K562 (cell line): Measurements from ENCODE around the gene SOCS4. TPM values are rescaled to one million over a fixed set of nuclear protein-coding genes. Genes with fewer than 3 reads are reported as not detected.

Source experiments
- ARID3B ChIP-seq: fragments of 250-450 bp; sonication (Bioruptor Pico); IDR thresholded peaks from 2 replicates; pipeline ENCODE4 v1.4.0; 2020; ENCODE audit warnings: borderline replicate concordance
- ARNT ChIP-seq, 2 experiments: fragments of 450-650 bp; IDR thresholded peaks; 2 replicates each; pipeline ENCODE4 v1.6.1; 2016; ENCODE audit warnings: mild to moderate bottlenecking in 1 of 2
- BHLHE40 ChIP-seq: IDR thresholded peaks from 2 replicates; pipeline ENCODE4 v1.6.1; 2011; ENCODE audit warnings: low read length, improper control_type of control experiment
- EHMT2 ChIP-seq: fragments of 450-650 bp; IDR thresholded peaks from 2 replicates; pipeline ENCODE4 v1.6.1; 2018; ENCODE audit warnings: antibody characterized with exemption
- FOXA1 ChIP-seq: fragments of 450-650 bp; IDR thresholded peaks from 2 replicates; pipeline ENCODE4 v1.6.1; 2016; ENCODE audit warnings: mild to moderate bottlenecking, borderline replicate concordance
- FOXO4 ChIP-seq: fragments of 450-650 bp; formaldehyde crosslinking; IDR thresholded peaks from 2 replicates; pipeline ENCODE4 v1.4.0; 2020; ENCODE audit warnings: mild to moderate bottlenecking, moderate library complexity
- GTF2A2 ChIP-seq: IDR thresholded peaks from 2 replicates; pipeline ENCODE4 v1.6.1; 2016; ENCODE audit warnings: mild to moderate bottlenecking, missing genetic modification characterization, missing compliant biosample characterization
- HOXB6 ChIP-seq: fragments of 250-450 bp; sonication (Bioruptor Pico); IDR thresholded peaks from 2 replicates; pipeline ENCODE4 v1.5.1; 2022; ENCODE audit warnings: mild to moderate bottlenecking, borderline replicate concordance
- MAX ChIP-seq: sonication (generic); formaldehyde crosslinking; IDR thresholded peaks from 2 replicates; pipeline ENCODE4 v1.9.0; 2022; ENCODE audit warnings: mild to moderate bottlenecking, missing genetic modification reagents
- MYNN ChIP-seq, 2 experiments: sonication (generic); formaldehyde crosslinking in 1 of 2; IDR thresholded peaks; 2 replicates each; pipeline versions ENCODE4 v1.5.0 to v1.6.1; 2016 to 2020; ENCODE audit warnings: antibody characterized with exemption in 1 of 2, missing genetic modification reagents in 1 of 2
- NFYB ChIP-seq: IDR thresholded peaks from 2 replicates; pipeline ENCODE4 v1.6.1; 2011; ENCODE audit warnings: mild to moderate bottlenecking, moderate library complexity; ENCODE audit not compliant: insufficient read length; ENCODE audit errors: extremely low read depth
- PKNOX1 ChIP-seq: fragments of 450-650 bp; IDR thresholded peaks from 2 replicates; pipeline ENCODE4 v1.6.1; 2016
- SAFB2 ChIP-seq: fragments of 200-400 bp; formaldehyde crosslinking; IDR thresholded peaks from 2 replicates; pipeline ENCODE4 v1.6.1; 2018; ENCODE audit warnings: borderline replicate concordance, low read length, low read depth, moderate library complexity; ENCODE audit not compliant: severe bottlenecking
- SMAD3 ChIP-seq: fragments of 450-650 bp; formaldehyde crosslinking; conservative IDR thresholded peaks from 2 replicates; pipeline ENCODE4 v1.4.0; 2020; ENCODE audit warnings: mild to moderate bottlenecking
- SMC3 ChIP-seq: conservative IDR thresholded peaks from 2 replicates; pipeline ENCODE4 v1.6.1; 2011; ENCODE audit warnings: low read depth, low read length, improper control_type of control experiment; ENCODE audit not compliant: insufficient read depth
- SP2 ChIP-seq: IDR thresholded peaks from 2 replicates; pipeline ENCODE4 v1.6.1; 2011; ENCODE audit warnings: mild to moderate bottlenecking, low read depth, low read length, moderate library complexity; ENCODE audit not compliant: poor library complexity, severe bottlenecking; ENCODE audit errors: extremely low read depth
- THAP7 ChIP-seq: fragments of 250-450 bp; sonication (Bioruptor Pico); IDR thresholded peaks from 2 replicates; pipeline ENCODE4 v1.5.0; 2021
- ZBTB34 ChIP-seq: fragments of 250-450 bp; sonication (Bioruptor Pico); IDR thresholded peaks from 2 replicates; pipeline ENCODE4 v1.8.0; 2021; ENCODE audit warnings: mild to moderate bottlenecking, moderate library complexity
- ZFP1 ChIP-seq: fragments of 450-650 bp; formaldehyde crosslinking; IDR thresholded peaks from 2 replicates; pipeline ENCODE4 v1.4.0; 2020; ENCODE audit warnings: mild to moderate bottlenecking, mixed read lengths
- ZNF23 ChIP-seq: fragments of 250-450 bp; sonication (Bioruptor Pico); IDR thresholded peaks from 2 replicates; pipeline ENCODE4 v1.4.0; 2020; ENCODE audit warnings: mild to moderate bottlenecking
- ZNF695 ChIP-seq: fragments of 450-650 bp; formaldehyde crosslinking; IDR thresholded peaks from 2 replicates; pipeline ENCODE4 v1.4.0; 2020; ENCODE audit warnings: mild to moderate bottlenecking, moderate library complexity
- polyA plus RNA-seq, 8 experiments: library from polyadenylated mRNA; depleted of rRNA in 4 of 8; stranded (reverse) in 5 of 8; unstranded in 3 of 8; fragments of >200 nt; fragmentation: Nextera tagmentation in 2 of 8; fragmentation: Illumina TruSeq in 1 of 8; extraction: Ambion mirVana in 2 of 8; extraction: Trizol in 1 of 8; gene quantifications; 2 replicates each; pipeline versions ENCODE4 v1.2.1 to v1.2.3, GENCODE V29; 2011 to 2014; ENCODE audit warnings: inconsistent platforms in 1 of 8, missing spikeins in 1 of 8
- total RNA-seq, 7 experiments: library from RNA; depleted of rRNA in 6 of 7; stranded (reverse); fragments of >200 nt in 6 of 7; fragmentation: Illumina TruSeq in 2 of 7; extraction: Trizol in 2 of 7; gene quantifications; 2 replicates each; pipeline versions ENCODE4 v1.2.1 to v1.2.3, GENCODE V29; 2011 to 2021; ENCODE audit warnings: low replicate concordance in 1 of 7

Gene SOCS4
- total and polyA plus RNA-seq, 9 of the 15 experiments (the other 6 are each of a cell fraction or from before 2014, with no cell fraction given) = 2.6 to 12.7 (median 9.7) TPM

- peak; percentile 69; the same call in 1 of the 2 replicates for TF ChIP-seq MAX (CRISPR knock-in tag)
- no peak for TF ChIP-seq BHLHE40
- no peak for TF ChIP-seq SMAD3 (CRISPR knock-in tag)
- no peak for TF ChIP-seq ARNT (IDR thresholded peaks at IDR 0.05)
- no peak for TF ChIP-seq HOXB6 (CRISPR knock-in tag)
- TF ChIP-seq PKNOX1 = peak; percentile 71
- TF ChIP-seq MYNN (IDR thresholded peaks at IDR 0.05) = no peak
- TF ChIP-seq MYNN (CRISPR knock-in tag; IDR thresholded peaks at IDR 0.05) = no peak
- no peak for TF ChIP-seq ZBTB34 (CRISPR knock-in tag)
- 0 out of 2 replicates have a peak, but pooled peaks have one; percentile 13 for TF ChIP-seq ARID3B (CRISPR knock-in tag)
- TF ChIP-seq FOXO4 (CRISPR knock-in tag) = no peak
- TF ChIP-seq SP2 = no peak
- no peak for TF ChIP-seq GTF2A2 (tag)
- TF ChIP-seq NFYB = no peak
- no peak for TF ChIP-seq EHMT2
- no peak for TF ChIP-seq SAFB2
- TF ChIP-seq THAP7 (CRISPR knock-in tag) = peak; percentile 47; the same call in 1 of the 2 replicates
- TF ChIP-seq SMC3 = no peak; the same call in 1 of the 2 replicates
- no peak for TF ChIP-seq FOXA1
- no peak for TF ChIP-seq ZNF23 (CRISPR knock-in tag)
- TF ChIP-seq ZFP1 (CRISPR knock-in tag) = no peak
- no peak for TF ChIP-seq ZNF695 (CRISPR knock-in tag)
Measured at GRCh38 chr14:55051423-55052268, 24.6 kb downstream of the SOCS4 start, which contains the start of gene MAPK1IP1L (continued).
